GM12874 (cell line): Measurements from ENCODE around the gene HPSE2.

Source experiments
- CTCF ChIP-seq: IDR thresholded peaks from 2 replicates; pipeline ENCODE4 v1.5.1; 2011; ENCODE audit warnings: low read depth, mild to moderate bottlenecking, control low read depth, low read length, moderate library complexity; ENCODE audit not compliant: insufficient read depth

HPSE2 gene

GRCh38 chr10:98858525-98858924 is 377.1 kb downstream of the HPSE2 start:
- no peak for TF ChIP-seq CTCF

- no peak for TF ChIP-seq CTCF
Measured at GRCh38 chr10:98855403-98856189, 380.1 kb downstream of the HPSE2 start.

- 0 out of 2 replicates have a peak, but pooled peaks have one; percentile 6 for TF ChIP-seq CTCF
Measured at GRCh38 chr10:98852686-98853085, 383.0 kb downstream of the HPSE2 start.

GRCh38 chr10:98848361-98848760 is 387.3 kb downstream of the HPSE2 start:
- TF ChIP-seq CTCF = no peak

GRCh38 chr10:98846787-98847186 is 388.9 kb downstream of the HPSE2 start:
- no peak for TF ChIP-seq CTCF

- TF ChIP-seq CTCF = no peak
Measured at GRCh38 chr10:98833542-98833941, 402.1 kb downstream of the HPSE2 start.

- no peak for TF ChIP-seq CTCF
Measured at GRCh38 chr10:98832738-98833137, 402.9 kb downstream of the HPSE2 start.
